ENCODE results near the gene LITAF.

DNA sequence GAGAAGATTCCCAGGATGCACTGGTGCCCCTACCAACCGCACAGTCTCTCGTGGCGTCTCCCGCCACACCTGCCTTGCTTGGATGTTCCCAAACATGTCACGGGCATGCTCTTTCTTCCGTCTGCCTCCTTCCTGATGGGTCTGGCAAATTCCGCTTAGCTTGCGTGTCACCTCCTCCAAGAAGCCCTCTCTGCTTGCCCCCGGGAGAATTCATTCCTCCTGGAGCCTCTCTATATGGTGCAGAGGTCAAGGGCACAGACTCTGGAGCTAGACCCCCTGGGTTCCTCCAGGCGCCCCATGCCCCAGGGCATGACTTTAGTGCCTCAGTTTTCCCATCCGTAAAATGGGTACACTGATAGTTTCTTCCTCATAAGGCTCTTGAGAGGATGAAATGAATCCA lies 21.1 kb downstream of the LITAF start:
- TF ChIP-seq POLR2A (IDR thresholded peaks at IDR 0.05) (no peak), CTCF (IDR thresholded peaks at IDR 0.05) (no peak)

All from adrenal gland (tissue), 5 donors.